Measurements from ENCODE around the gene PITPNM3.

DNA sequence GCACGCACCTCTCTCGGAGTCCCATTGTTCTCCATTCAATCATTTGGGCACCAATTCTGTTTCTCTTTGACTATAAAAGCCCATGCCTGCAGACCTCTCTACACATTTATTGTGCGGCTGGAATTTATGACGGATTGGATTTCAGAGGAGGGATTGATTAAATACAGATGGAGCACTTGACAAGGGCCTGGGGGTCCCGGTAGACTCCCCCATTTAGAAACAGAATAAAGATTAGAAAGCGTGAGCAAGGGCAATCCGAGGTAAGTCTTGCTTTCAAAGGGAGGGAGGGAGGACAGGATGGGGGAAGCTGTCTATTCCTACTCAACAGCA lies 15.1 kb upstream of the PITPNM3 start:
- TF ChIP-seq, protein P1, sequence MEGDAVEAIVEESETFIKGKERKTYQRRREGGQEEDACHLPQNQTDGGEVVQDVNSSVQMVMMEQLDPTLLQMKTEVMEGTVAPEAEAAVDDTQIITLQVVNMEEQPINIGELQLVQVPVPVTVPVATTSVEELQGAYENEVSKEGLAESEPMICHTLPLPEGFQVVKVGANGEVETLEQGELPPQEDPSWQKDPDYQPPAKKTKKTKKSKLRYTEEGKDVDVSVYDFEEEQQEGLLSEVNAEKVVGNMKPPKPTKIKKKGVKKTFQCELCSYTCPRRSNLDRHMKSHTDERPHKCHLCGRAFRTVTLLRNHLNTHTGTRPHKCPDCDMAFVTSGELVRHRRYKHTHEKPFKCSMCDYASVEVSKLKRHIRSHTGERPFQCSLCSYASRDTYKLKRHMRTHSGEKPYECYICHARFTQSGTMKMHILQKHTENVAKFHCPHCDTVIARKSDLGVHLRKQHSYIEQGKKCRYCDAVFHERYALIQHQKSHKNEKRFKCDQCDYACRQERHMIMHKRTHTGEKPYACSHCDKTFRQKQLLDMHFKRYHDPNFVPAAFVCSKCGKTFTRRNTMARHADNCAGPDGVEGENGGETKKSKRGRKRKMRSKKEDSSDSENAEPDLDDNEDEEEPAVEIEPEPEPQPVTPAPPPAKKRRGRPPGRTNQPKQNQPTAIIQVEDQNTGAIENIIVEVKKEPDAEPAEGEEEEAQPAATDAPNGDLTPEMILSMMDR (conservative IDR thresholded peaks at IDR 0.05 in 1 of 2, IDR thresholded peaks at IDR 0.05 in 1 of 2; ENCODE audit: extremely low read depth in 1 of 2, insufficient read depth in 1 of 2, low read depth in 1 of 2, low read length in 2 of 2): no peak
- no peak for TF ChIP-seq EZH2 (IDR thresholded peaks at IDR 0.05; ENCODE audit: borderline replicate concordance, low read length)
